ENCODE measurements around the gene NHSL2. TPM values are rescaled to one million over a fixed set of nuclear protein-coding genes. Genes with fewer than 3 reads are reported as not detected.

NHSL2 gene
- total RNA-seq, 4 donors from 2014 or later = 5.5 to 11.7 (median 7.2) TPM

- no peak for TF ChIP-seq CTCF (IDR thresholded peaks at IDR 0.05)
- WGBS, 2 donors = 74 to 93% methylated on average over 6 of the region's 6 CpGs
- H3K27me3 ChIP-seq = no peaks in the 10 kb centered on the region
- DNase-seq = no peak
- H3K36me3 ChIP-seq = no peaks in the 10 kb centered on the region
- no peaks in the 10 kb centered on the region for H3K9me3 ChIP-seq
- H3K4me3 ChIP-seq (replicated peaks in 1 of 3) = no peak overlapping the region
- H3K4me1 ChIP-seq = peaks cover 6 to 22% of the 10 kb centered on the region in 2 donors
- intact Hi-C loops (cut with DNase I) = no loop called here
- H3K27ac ChIP-seq = peak overlapping the region in 1 of 3 donors; percentile 4
These were observed 130.5 kb downstream of the NHSL2 start for GRCh38 chrX:72041176-72041575.

DNA sequence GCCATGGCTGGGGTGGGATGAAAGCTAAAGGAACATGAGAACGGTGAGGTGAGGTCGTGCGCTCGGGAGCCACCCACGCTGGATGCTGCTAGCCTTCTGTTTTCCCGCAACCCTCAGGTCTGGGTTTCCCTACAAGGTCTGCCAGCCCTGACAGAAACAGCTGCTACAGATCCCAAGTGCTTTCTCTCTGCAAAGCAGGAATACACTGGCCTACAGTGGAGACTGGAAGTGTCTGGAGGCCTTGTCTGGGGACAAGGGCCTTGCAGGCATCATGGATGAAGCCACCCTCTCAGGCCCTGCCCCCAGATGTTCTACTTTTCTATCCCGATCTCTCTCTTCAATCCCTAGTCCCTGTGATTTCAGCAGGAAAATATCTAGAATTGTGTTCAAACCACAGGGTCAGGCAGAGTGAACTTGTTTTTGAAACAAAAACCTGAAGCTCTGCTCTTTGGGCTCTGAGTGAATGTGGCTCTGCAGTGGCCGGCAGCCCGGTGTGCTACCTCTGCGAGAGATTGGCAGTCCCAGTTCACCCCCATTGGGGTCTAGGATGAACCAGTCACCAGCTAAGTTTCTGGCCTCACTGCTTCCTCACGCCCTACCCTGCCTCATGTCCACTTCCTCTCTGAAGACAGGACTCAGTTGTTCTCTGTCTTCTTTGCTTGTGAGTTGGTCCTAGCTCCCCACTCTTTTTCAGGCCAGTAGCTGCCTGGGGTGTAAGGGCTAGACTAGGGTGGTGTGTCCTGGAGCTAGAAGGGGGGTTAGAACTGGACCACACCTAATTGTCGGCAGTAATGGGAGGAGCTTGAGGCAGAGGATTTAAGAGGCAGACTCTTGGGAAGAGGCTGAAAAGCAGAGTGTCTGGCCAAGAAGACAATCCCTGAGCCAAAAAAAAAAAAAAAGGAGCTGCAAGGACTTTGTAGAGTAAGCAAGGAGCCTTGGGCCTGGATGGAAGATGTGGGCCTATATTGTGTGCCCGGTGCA is 131.5 kb downstream of the NHSL2 start:
- Histone ChIP-seq H3K36me3 (no peaks in the 10 kb centered on the region), H3K27me3 (no peaks in the 10 kb centered on the region), H3K4me1 (peaks cover 6 to 25% of the 10 kb centered on the region in 2 donors), H3K9me3 (no peaks in the 10 kb centered on the region), H3K27ac (no peak overlapping the region), H3K4me3 (replicated peaks in 1 of 3) (no peak overlapping the region)
- WGBS, 2 donors = 79 to 82% methylated on average over 10 to 13 of the region's 13 CpGs
- DNase-seq = no peak
- TF ChIP-seq POLR2A (IDR thresholded peaks at IDR 0.05) (no peak), CTCF (IDR thresholded peaks at IDR 0.05) (no peak)
- intact Hi-C loops (cut with DNase I) = no loop called here

DNA sequence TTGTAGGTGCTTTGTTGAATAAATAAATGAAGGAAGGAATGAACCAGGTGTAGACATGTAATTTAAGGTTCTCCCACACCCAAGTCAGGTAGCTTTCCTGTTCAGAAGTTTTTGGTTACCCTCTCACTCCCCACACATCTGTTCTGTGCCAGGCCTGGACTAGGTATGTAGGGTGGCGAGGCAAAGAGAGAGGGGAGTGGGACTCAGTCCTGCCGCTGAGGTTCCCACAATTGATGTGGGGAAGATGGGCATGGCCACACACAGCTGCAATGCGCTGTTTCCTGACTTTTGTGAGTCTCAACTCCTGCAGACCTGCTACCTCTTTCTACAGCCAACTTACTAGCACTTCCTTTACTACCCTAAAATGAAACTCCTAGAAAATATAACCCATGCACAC is 132.2 kb downstream of the NHSL2 start:
- Histone ChIP-seq H3K27ac (no peak overlapping the region), H3K36me3 (no peaks in the 10 kb centered on the region), H3K27me3 (no peaks in the 10 kb centered on the region), H3K4me1 (peaks cover 6 to 25% of the 10 kb centered on the region in 2 donors), H3K4me3 (replicated peaks in 1 of 3) (no peak overlapping the region), H3K9me3 (no peaks in the 10 kb centered on the region)
- no peak for TF ChIP-seq CTCF (IDR thresholded peaks at IDR 0.05)
- no peak for TF ChIP-seq POLR2A (IDR thresholded peaks at IDR 0.05)
- WGBS, 2 donors = 68 to 100% methylated on average over 2 to 3 of the region's 3 CpGs
- intact Hi-C loops (cut with DNase I) = no loop called here
- DNase-seq = no peak

DNA sequence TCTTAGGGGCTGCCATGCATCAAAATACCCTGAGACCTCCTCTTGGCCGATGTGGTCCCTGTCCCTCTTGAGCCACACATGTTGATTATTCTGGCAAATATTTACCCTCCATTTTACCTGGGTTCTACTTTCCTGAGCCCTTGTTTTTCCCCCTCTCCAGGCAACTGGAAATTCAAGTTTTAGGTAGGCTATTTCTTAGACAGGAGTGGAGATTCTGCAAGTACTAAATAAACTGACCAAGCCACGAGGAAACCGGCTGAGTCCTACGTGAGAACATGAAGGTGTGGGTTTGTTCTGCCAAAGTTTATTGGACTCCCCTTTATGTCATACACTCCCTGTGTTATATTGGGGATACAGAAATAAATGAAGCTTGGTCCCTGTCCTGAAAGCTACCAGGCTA is 133.0 kb downstream of the NHSL2 start:
- peak overlapping the region in 2 of 3 donors; percentile 44 to 64 for H3K27ac ChIP-seq
- H3K9me3 ChIP-seq = no peaks in the 10 kb centered on the region
- H3K27me3 ChIP-seq = no peaks in the 10 kb centered on the region
- intact Hi-C loops (cut with DNase I) = no loop called here
- TF ChIP-seq POLR2A (IDR thresholded peaks at IDR 0.05) (no peak), CTCF (IDR thresholded peaks at IDR 0.05) (no peak)
- WGBS, 2 donors = 17 to 59% methylated on average over 4 of the region's 4 CpGs
- no peak overlapping the region for H3K4me3 ChIP-seq (replicated peaks in 1 of 3)
- peaks cover 6 to 25% of the 10 kb centered on the region in 2 donors for H3K4me1 ChIP-seq
- peak; percentile 44 to 49 for DNase-seq
- no peaks in the 10 kb centered on the region for H3K36me3 ChIP-seq

- Histone ChIP-seq H3K27me3 (no peaks in the 10 kb centered on the region), H3K4me3 (replicated peaks in 1 of 3) (no peak overlapping the region), H3K9me3 (no peaks in the 10 kb centered on the region), H3K27ac (peak overlapping the region; percentile 62 to 78 (median 62)), H3K36me3 (no peaks in the 10 kb centered on the region), H3K4me1 (peaks cover 6 to 25% of the 10 kb centered on the region in 2 donors)
- peak; percentile 44 to 45 for DNase-seq
- TF ChIP-seq CTCF (IDR thresholded peaks at IDR 0.05) (no peak), POLR2A (IDR thresholded peaks at IDR 0.05) (no peak)
- intact Hi-C loops (cut with DNase I) = no loop called here
- WGBS, 2 donors = 60% methylated on average over 2 of the region's 4 CpGs; no CpG with 5 or more reads in 1 of the 2 donors
These were observed 134.5 kb downstream of the NHSL2 start for GRCh38 chrX:72045141-72045540.

Data from thyroid gland (tissue), 4 donors.